NCI-H2107 treated with DMSO at 0.1 percent for 48 hours (cell line): ENCODE results near the gene JDP2.

Experiments used
- DNase-seq: peaks from one replicate; lab custom pipeline; 2025; ENCODE audit not compliant: unreplicated experiment; lab: John Stamatoyannopoulos, UW

Gene JDP2

GRCh38 chr14:75511201-75511600 lies 83.4 kb downstream of the JDP2 start:
- DNase-seq: no peak

GRCh38 chr14:75513911-75514672 lies 86.3 kb downstream of the JDP2 start:
- DNase-seq: no peak

- no peak for DNase-seq
Observed at GRCh38 chr14:75514673-75515628, 87.1 kb downstream of the JDP2 start.

- DNase-seq: no peak
Observed at GRCh38 chr14:75515629-75515996, 87.8 kb downstream of the JDP2 start.

- DNase-seq: no peak
Observed at GRCh38 chr14:75518625-75519024, 90.8 kb downstream of the JDP2 start.

- no peak for DNase-seq
Observed at GRCh38 chr14:75519394-75519793, 91.6 kb downstream of the JDP2 start.

- DNase-seq: no peak
Observed at GRCh38 chr14:75519826-75520728, 92.3 kb downstream of the JDP2 start.

GRCh38 chr14:75520852-75521251 lies 93.0 kb downstream of the JDP2 start:
- DNase-seq: no peak

- DNase-seq: no peak
Observed at GRCh38 chr14:75521415-75522199, 93.8 kb downstream of the JDP2 start.

GRCh38 chr14:75522224-75522982 lies 94.6 kb downstream of the JDP2 start, which contains the start of gene BATF:
BATF (plus strand) TSS chr14:75522469; CDS start chr14:75522683, 214 bp downstream.
- DNase-seq: no peak

- no peak for DNase-seq
Observed at GRCh38 chr14:75522983-75523318, 95.1 kb downstream of the JDP2 start.
